ENCODE data around the gene FASLG.

DNA sequence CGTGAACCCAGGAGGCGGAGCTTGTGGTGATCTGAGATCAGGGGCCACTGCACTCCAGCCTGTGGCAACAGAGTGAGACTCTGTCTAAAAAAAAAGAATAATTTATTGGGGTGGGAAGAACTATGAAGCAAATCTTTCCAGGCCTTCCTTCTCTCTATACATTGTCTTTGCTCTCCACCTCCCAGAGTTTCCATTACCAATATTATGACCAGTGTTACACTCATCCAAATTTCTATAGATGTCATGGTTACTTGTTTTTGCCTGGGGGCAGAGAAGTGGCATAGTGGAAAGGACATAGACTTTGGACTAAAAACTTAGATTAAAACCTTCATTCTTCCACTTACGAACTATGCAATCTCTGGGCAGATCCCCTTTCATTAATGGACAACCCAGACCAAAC, 10.1 kb downstream of the FASLG start:
- TF ChIP-seq, protein P1, sequence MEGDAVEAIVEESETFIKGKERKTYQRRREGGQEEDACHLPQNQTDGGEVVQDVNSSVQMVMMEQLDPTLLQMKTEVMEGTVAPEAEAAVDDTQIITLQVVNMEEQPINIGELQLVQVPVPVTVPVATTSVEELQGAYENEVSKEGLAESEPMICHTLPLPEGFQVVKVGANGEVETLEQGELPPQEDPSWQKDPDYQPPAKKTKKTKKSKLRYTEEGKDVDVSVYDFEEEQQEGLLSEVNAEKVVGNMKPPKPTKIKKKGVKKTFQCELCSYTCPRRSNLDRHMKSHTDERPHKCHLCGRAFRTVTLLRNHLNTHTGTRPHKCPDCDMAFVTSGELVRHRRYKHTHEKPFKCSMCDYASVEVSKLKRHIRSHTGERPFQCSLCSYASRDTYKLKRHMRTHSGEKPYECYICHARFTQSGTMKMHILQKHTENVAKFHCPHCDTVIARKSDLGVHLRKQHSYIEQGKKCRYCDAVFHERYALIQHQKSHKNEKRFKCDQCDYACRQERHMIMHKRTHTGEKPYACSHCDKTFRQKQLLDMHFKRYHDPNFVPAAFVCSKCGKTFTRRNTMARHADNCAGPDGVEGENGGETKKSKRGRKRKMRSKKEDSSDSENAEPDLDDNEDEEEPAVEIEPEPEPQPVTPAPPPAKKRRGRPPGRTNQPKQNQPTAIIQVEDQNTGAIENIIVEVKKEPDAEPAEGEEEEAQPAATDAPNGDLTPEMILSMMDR (IDR thresholded peaks at IDR 0.05) = no peak
- TF ChIP-seq EP300 (IDR thresholded peaks at IDR 0.05) (no peak), POLR2A (IDR thresholded peaks at IDR 0.05) (no peak)

All from ovary (tissue), 3 donors.